Stimulated activated CD4-positive, alpha-beta T cell treated with anti-CD3 and anti-CD28 coated beads, TNF-alpha, amount 100 ng/mL, for 4 hours (primary cell): ENCODE measurements around the gene DENND5A.
"Not testable (repeated sequence)": the region's sequence is repeated elsewhere in the genome, so short reads cannot be mapped to it uniquely, and the experiment has no call there.

Source experiments
- DNase-seq, 3 experiments: peaks; one replicate each; pipeline ENCODE4 v3.0.0-alpha.2; 2020; ENCODE audit warnings: low read depth in 3 of 3

The DENND5A gene

GRCh38 chr11:9176550-9176949, 88.6 kb downstream of the DENND5A start:
- DNase-seq, result no peak

GRCh38 chr11:9176136-9176535, 89.0 kb downstream of the DENND5A start:
- no peak for DNase-seq

- DNase-seq, result no peak
Measured at GRCh38 chr11:9172389-9172788, 92.8 kb downstream of the DENND5A start.

GRCh38 chr11:9170450-9170849, 94.7 kb downstream of the DENND5A start:
- DNase-seq, result no peak

GRCh38 chr11:9169595-9170295, 95.4 kb downstream of the DENND5A start:
- DNase-seq, result no peak

- not testable (repeated sequence) for DNase-seq
Measured at GRCh38 chr11:9161991-9162390, 103.2 kb downstream of the DENND5A start.

- DNase-seq, result no peak
Measured at GRCh38 chr11:9160166-9160565, 105.0 kb downstream of the DENND5A start.

GRCh38 chr11:9158898-9159391, 106.2 kb downstream of the DENND5A start:
- no peak for DNase-seq

GRCh38 chr11:9155930-9156329, 109.2 kb downstream of the DENND5A start:
- no peak for DNase-seq

GRCh38 chr11:9153651-9154050, 111.5 kb downstream of the DENND5A start:
- DNase-seq, result no peak

- no peak for DNase-seq
Measured at GRCh38 chr11:9151631-9152030, 113.5 kb downstream of the DENND5A start.

GRCh38 chr11:9150926-9151325, 114.2 kb downstream of the DENND5A start:
- DNase-seq, result no peak

GRCh38 chr11:9150501-9150900, 114.6 kb downstream of the DENND5A start:
- no peak for DNase-seq

- DNase-seq, result no peak
Measured at GRCh38 chr11:9148727-9149126, 116.4 kb downstream of the DENND5A start.

- no peak for DNase-seq
Measured at GRCh38 chr11:9148035-9148434, 117.1 kb downstream of the DENND5A start.

- DNase-seq, result no peak
Measured at GRCh38 chr11:9146477-9146876, 118.7 kb downstream of the DENND5A start.

- DNase-seq, result no peak
Measured at GRCh38 chr11:9145283-9145682, 119.9 kb downstream of the DENND5A start.

- no peak for DNase-seq
Measured at GRCh38 chr11:9144828-9145227, 120.3 kb downstream of the DENND5A start.

GRCh38 chr11:9143721-9144120, 121.4 kb downstream of the DENND5A start:
- DNase-seq, result no peak

GRCh38 chr11:9142732-9143131, 122.4 kb downstream of the DENND5A start:
- DNase-seq, result no peak

GRCh38 chr11:9141186-9141585, 124.0 kb downstream of the DENND5A start:
- no peak for DNase-seq

GRCh38 chr11:9139628-9140357, 125.4 kb downstream of the DENND5A start:
- DNase-seq, result no peak
